Suprapubic skin (tissue), 4 donors: ENCODE data around the gene DOK5. TPM values are rescaled to one million over a fixed set of nuclear protein-coding genes. Genes with fewer than 3 reads are reported as not detected.

Experiments used
- DNase-seq, 2 donors: peaks; one replicate each; pipeline ENCODE4 v3.0.0-alpha.2; 2019; ENCODE audit warnings: low spot score in 2 of 2
- H3K27ac ChIP-seq: fragments of 200-600 bp; sonication (generic); one replicate; pipeline ENCODE4 v1.5.1; 2019
- H3K27me3 ChIP-seq: fragments of 200-600 bp; sonication (generic); one replicate; pipeline ENCODE4 v1.5.1; 2019
- H3K36me3 ChIP-seq: fragments of 200-600 bp; sonication (generic); one replicate; pipeline ENCODE4 v1.5.1; 2019
- H3K4me1 ChIP-seq: fragments of 200-600 bp; sonication (generic); one replicate; pipeline ENCODE4 v1.5.1; 2019
- H3K4me3 ChIP-seq: fragments of 200-600 bp; sonication (generic); one replicate; pipeline ENCODE4 v1.5.1; 2019; ENCODE audit warnings: mild to moderate bottlenecking
- H3K9me3 ChIP-seq: fragments of 200-600 bp; sonication (generic); one replicate; pipeline ENCODE4 v1.5.1; 2019
- EP300 ChIP-seq: sonication (generic); formaldehyde crosslinking; IDR thresholded peaks from one replicate; pipeline ENCODE4 v1.6.1; 2017; ENCODE audit warnings: antibody characterized with exemption
- POLR2A ChIP-seq, 2 donors: fragments of 450-650 bp; IDR thresholded peaks; one replicate each; pipeline ENCODE4 v1.6.1; 2017; ENCODE audit warnings: antibody characterized with exemption in 2 of 2, mild to moderate bottlenecking in 2 of 2, moderate library complexity in 2 of 2
- POLR2AphosphoS5 ChIP-seq, 3 donors: sonication (generic); formaldehyde crosslinking; IDR thresholded peaks; one replicate each; pipeline ENCODE4 v1.6.1; 2017; ENCODE audit warnings: antibody characterized with exemption in 3 of 3
- WGBS: methylation state at CpG from one replicate; pipeline ENCODE4 v1.1.5; 2018; 5-methylcytosine and 5-hydroxymethylcytosine counted together
- total RNA-seq, 4 donors: library from RNA; depleted of rRNA; stranded (reverse); fragments of >200 nt; gene quantifications; one replicate each; pipeline ENCODE4 v1.1.0, GENCODE V29; 2016
- TF ChIP-seq, protein P1 (sequence below), 2 donors: fragments of 200-600 bp in 1 of 2; fragments of 450-650 bp in 1 of 2; sonication (generic) in 1 of 2; IDR thresholded peaks; one replicate each; pipeline ENCODE4 v1.5.1; 2016 to 2019; ENCODE audit warnings: antibody characterized with exemption in 2 of 2, mild to moderate bottlenecking in 1 of 2, moderate library complexity in 1 of 2

The DOK5 gene
- total RNA-seq, 4 donors from 2014 or later, result 0.23 to 1.2 (median 0.89) TPM; not detected in 1

DNA sequence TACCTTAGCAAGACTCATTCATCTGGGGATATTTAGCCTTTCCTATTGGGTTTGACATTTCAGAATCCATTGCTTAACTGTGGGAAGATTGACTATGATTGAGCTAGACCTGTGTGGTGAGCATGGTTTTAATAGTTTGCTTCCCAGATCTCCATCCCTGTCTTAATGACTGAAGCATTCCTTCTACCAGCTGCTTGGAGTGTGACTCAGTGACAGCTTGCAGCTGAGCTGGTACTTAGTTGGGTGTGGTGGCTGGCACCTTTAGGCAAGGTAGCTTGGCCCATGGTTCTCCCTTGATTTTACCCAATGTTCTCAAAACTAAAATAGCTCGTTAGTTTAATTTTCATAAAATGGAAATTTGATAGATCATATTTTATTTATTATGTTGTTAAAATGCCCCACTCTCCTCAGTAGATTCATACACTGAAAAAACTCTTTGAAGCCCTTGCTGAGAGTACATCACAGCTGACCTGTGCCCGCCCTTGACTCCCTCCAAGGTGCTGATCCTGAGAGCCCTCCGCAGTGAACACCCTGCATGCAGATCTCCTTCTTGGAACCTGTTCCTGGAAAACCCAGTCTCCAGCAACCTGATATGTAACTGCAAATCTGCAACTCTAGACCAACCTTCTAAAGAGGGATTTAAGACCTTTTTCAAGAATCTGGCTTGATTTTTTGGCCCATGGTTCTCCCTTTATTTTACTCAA is 19.1 kb downstream of the DOK5 start:
- H3K36me3 ChIP-seq, result no peaks in the 10 kb centered on the region
- no peak overlapping the region for H3K27ac ChIP-seq
- H3K9me3 ChIP-seq, result no peaks in the 10 kb centered on the region
- WGBS, result 76% methylated on average over 3 of the region's 3 CpGs
- no peaks in the 10 kb centered on the region for H3K4me1 ChIP-seq
- no peaks in the 10 kb centered on the region for H3K27me3 ChIP-seq
- DNase-seq, result no peak
- TF ChIP-seq, protein P1, sequence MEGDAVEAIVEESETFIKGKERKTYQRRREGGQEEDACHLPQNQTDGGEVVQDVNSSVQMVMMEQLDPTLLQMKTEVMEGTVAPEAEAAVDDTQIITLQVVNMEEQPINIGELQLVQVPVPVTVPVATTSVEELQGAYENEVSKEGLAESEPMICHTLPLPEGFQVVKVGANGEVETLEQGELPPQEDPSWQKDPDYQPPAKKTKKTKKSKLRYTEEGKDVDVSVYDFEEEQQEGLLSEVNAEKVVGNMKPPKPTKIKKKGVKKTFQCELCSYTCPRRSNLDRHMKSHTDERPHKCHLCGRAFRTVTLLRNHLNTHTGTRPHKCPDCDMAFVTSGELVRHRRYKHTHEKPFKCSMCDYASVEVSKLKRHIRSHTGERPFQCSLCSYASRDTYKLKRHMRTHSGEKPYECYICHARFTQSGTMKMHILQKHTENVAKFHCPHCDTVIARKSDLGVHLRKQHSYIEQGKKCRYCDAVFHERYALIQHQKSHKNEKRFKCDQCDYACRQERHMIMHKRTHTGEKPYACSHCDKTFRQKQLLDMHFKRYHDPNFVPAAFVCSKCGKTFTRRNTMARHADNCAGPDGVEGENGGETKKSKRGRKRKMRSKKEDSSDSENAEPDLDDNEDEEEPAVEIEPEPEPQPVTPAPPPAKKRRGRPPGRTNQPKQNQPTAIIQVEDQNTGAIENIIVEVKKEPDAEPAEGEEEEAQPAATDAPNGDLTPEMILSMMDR (IDR thresholded peaks at IDR 0.05), result no peak
- TF ChIP-seq EP300 (no peak), POLR2A (IDR thresholded peaks at IDR 0.05) (no peak), POLR2AphosphoS5 (IDR thresholded peaks at IDR 0.05) (no peak)
- H3K4me3 ChIP-seq, result no peak overlapping the region

DNA sequence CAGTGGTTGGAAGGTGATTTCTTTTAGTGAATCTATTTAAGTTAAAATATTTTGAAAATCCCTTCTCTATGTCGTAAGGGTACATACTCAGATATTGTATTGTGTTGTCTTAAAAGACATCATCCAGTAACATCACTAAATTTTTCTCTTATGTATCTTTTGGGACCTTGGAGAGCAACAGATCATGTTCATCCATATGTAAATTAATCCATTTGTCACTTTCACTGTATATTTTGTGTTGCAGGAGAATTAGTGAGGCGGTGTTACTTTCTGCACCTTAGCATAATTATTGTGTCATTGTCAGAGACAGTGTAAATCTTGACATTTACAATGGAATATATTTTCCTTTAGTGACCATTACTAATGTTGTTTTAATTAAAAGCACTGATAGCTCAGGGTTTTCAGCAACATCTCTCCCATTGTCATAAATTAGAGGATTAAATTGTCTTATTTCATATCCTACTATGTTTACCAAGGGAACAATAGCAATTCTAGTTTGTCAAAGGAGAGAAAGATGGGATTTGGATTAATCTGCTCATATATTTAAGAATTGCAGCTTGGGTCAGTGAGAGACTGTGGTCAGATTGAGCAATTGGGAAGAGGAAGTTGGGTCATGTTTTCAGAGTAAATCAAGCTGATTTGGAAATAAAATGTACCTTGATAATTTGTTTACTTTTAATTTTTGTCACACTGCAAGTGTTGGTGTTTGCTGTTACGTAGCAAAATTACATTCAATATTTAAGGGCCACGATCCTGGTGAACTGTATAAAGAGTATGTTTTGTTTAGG is 22.7 kb downstream of the DOK5 start:
- Histone ChIP-seq H3K4me1 (no peaks in the 10 kb centered on the region), H3K27ac (no peak overlapping the region), H3K4me3 (no peak overlapping the region), H3K36me3 (no peaks in the 10 kb centered on the region), H3K9me3 (no peaks in the 10 kb centered on the region), H3K27me3 (no peaks in the 10 kb centered on the region)
- WGBS, result 93% methylated on average over 4 of the region's 4 CpGs
- no peak for DNase-seq
- TF ChIP-seq POLR2AphosphoS5 (IDR thresholded peaks at IDR 0.05) (no peak), POLR2A (IDR thresholded peaks at IDR 0.05) (no peak), EP300 (no peak)
- TF ChIP-seq, protein P1 (IDR thresholded peaks at IDR 0.05), result no peak

DNA sequence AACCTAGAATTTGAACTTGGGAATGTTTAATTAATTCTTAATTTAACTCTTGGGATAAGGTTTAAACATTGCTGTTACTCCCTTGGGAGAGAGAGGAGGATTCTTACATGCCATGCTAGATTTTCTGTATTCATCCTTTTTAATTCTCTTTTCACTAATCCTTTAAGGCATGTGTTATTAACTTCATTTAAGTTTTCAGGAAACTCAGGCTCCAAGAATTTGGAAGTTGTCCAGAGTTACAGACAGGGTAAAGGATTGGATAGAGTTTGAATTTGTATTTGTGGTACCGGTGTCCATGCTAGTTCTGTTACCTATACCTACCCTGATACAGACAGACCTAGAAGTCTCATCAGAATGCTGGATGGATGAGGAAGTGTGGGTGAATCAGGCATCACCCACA is 23.7 kb downstream of the DOK5 start:
- no peak for DNase-seq

DNA sequence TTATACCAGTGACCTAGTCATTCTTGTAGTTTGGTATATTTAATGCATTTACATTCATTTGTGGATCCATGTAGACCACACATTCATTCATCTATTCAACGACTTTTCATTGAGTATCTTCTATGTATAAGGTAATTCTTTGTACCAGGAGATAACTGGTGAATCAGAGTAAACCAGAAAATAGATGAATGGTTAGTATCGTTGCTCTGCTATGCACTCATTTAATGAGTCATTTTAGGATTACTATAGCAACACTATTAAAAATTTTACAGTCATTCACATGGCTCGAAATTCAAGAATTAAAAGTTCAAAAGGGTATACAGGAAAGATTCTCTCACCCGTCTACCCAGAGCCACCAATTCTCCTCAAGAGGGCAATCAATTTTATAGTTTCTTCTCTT is 26.8 kb downstream of the DOK5 start:
- DNase-seq, result no peak
- Histone ChIP-seq H3K27me3 (no peaks in the 10 kb centered on the region), H3K4me1 (no peaks in the 10 kb centered on the region), H3K27ac (no peak overlapping the region), H3K4me3 (no peak overlapping the region), H3K36me3 (no peaks in the 10 kb centered on the region), H3K9me3 (no peaks in the 10 kb centered on the region)
- WGBS, result 74% methylated on average over 4 of the region's 4 CpGs
- TF ChIP-seq, protein P1 (IDR thresholded peaks at IDR 0.05), result no peak
- TF ChIP-seq EP300 (no peak), POLR2AphosphoS5 (IDR thresholded peaks at IDR 0.05) (no peak), POLR2A (IDR thresholded peaks at IDR 0.05) (no peak)

More for the DNA sequence above, 23.7 kb downstream of the DOK5 start:
- no peak overlapping the region for H3K27ac ChIP-seq
- TF ChIP-seq EP300 (no peak), POLR2A (IDR thresholded peaks at IDR 0.05) (no peak), POLR2AphosphoS5 (IDR thresholded peaks at IDR 0.05) (no peak)
- TF ChIP-seq, protein P1 (IDR thresholded peaks at IDR 0.05), result no peak
- H3K4me1 ChIP-seq, result no peaks in the 10 kb centered on the region
- no peaks in the 10 kb centered on the region for H3K36me3 ChIP-seq
- WGBS, result 96% methylated on average over 1 of the region's 1 CpG
- no peaks in the 10 kb centered on the region for H3K27me3 ChIP-seq
- H3K9me3 ChIP-seq, result no peaks in the 10 kb centered on the region
- no peak overlapping the region for H3K4me3 ChIP-seq

DNA sequence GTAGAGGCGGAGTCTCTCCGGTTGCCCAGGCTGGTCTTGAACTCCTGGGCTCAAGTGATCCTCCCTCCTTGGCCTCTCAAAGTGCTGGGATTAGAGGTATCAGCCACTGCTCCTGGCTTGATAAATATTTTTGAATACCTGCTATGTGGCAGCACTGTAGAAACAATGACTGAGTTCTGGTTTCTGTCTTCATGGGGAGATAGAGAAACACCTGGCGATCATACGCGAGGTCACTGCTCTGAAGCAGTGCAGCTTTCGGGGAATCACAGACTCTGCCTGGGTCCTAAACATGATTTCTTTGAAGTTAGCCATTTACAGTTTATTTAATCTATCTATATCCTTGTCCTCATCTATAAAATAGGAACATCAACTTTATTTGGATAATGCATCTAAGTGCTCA is 31.2 kb downstream of the DOK5 start:
- Histone ChIP-seq H3K4me3 (no peak overlapping the region), H3K9me3 (no peaks in the 10 kb centered on the region), H3K27ac (no peak overlapping the region), H3K36me3 (no peaks in the 10 kb centered on the region), H3K4me1 (no peaks in the 10 kb centered on the region), H3K27me3 (no peaks in the 10 kb centered on the region)
- WGBS, result 92% methylated on average over 6 of the region's 6 CpGs
- TF ChIP-seq POLR2AphosphoS5 (IDR thresholded peaks at IDR 0.05), result no peak
- TF ChIP-seq, protein P1 (IDR thresholded peaks at IDR 0.05), result no peak
- no peak for DNase-seq
